ENCODE data around the gene KRTAP12-2. TPM values are rescaled to one million over a fixed set of nuclear protein-coding genes. Genes with fewer than 3 reads are reported as not detected.
A peak's percentile ranks its signal among the peaks of the same experiment; 100 is the strongest.

Gene KRTAP12-2
- total and polyA plus RNA-seq, 2 donors (not counting 1 experiment from before 2014, with no cell fraction given): not detected

DNA sequence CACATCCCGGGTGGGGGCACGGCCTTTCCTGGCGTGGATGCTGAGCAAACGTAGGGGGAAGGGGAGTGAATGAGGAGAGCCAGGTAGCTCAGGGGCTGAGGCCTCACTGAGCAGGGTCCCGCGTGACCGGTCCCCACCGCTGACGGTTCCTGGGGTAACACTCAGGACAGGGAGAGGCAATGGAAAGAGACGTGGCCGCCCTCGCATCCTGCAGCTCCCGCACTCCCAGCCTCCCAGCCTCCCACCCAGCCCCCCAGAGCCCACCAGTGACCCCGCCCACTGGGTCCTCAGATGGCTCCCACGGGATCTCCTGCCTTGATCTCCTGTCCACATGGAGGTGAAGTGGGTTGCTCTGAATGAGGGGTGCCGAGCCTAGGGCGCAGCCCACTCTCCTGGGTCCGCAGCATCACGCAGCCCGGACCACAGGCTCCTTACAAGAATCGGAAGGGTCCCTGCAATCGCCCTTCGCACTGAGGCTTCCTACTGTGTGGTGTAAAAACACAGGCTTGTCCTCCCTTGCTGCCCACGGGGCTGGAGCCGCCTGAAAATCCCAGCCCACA lies 42.2 kb upstream of the KRTAP12-2 start:
- no peaks in the 10 kb centered on the region for H3K9me3 ChIP-seq (ENCODE audit: control insufficient read depth, insufficient read depth, low read depth, low read length)
- H3K4me3 ChIP-seq (replicated peaks in 1 of 4; ENCODE audit: control extremely low read depth in 1 of 4, insufficient read depth in 1 of 4, low read depth in 3 of 4, low read length in 4 of 4): no peak overlapping the region
- no peak overlapping the region for H3K9ac ChIP-seq (ENCODE audit: insufficient read depth, low read length)
- TF ChIP-seq EZH2 (IDR thresholded peaks at IDR 0.05; ENCODE audit: low read length, missing control alignments): no peak
- TF ChIP-seq, protein P1, sequence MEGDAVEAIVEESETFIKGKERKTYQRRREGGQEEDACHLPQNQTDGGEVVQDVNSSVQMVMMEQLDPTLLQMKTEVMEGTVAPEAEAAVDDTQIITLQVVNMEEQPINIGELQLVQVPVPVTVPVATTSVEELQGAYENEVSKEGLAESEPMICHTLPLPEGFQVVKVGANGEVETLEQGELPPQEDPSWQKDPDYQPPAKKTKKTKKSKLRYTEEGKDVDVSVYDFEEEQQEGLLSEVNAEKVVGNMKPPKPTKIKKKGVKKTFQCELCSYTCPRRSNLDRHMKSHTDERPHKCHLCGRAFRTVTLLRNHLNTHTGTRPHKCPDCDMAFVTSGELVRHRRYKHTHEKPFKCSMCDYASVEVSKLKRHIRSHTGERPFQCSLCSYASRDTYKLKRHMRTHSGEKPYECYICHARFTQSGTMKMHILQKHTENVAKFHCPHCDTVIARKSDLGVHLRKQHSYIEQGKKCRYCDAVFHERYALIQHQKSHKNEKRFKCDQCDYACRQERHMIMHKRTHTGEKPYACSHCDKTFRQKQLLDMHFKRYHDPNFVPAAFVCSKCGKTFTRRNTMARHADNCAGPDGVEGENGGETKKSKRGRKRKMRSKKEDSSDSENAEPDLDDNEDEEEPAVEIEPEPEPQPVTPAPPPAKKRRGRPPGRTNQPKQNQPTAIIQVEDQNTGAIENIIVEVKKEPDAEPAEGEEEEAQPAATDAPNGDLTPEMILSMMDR (conservative IDR thresholded peaks at IDR 0.05 in 1 of 2, IDR thresholded peaks at IDR 0.05 in 1 of 2; ENCODE audit: low read depth in 1 of 2, low read length in 2 of 2): no peak
- H3K4me2 ChIP-seq (ENCODE audit: extremely low read depth, insufficient read depth, low read length): no peak overlapping the region
- no peaks in the 10 kb centered on the region for H3K4me1 ChIP-seq (ENCODE audit: control insufficient read depth, extremely low read depth, insufficient read depth, low read length)
- no peaks in the 10 kb centered on the region for H3K79me2 ChIP-seq (ENCODE audit: control insufficient read depth, insufficient read depth, low read length)
- H3K36me3 ChIP-seq (ENCODE audit: control insufficient read depth, insufficient read depth, low read length): no peaks in the 10 kb centered on the region
- no peak overlapping the region for H2AFZ ChIP-seq (ENCODE audit: low read length)
- H3K27ac ChIP-seq (ENCODE audit: insufficient read depth, low read length): no peak overlapping the region
- H3K27me3 ChIP-seq (ENCODE audit: control insufficient read depth, insufficient read depth, low read length): peaks cover 63% of the 10 kb centered on the region
- no peak for DNase-seq (ENCODE audit: low read depth in 2 of 2)
- no peaks in the 10 kb centered on the region for H4K20me1 ChIP-seq (ENCODE audit: control insufficient read depth, extremely low read depth, insufficient read depth, low read length)

DNA sequence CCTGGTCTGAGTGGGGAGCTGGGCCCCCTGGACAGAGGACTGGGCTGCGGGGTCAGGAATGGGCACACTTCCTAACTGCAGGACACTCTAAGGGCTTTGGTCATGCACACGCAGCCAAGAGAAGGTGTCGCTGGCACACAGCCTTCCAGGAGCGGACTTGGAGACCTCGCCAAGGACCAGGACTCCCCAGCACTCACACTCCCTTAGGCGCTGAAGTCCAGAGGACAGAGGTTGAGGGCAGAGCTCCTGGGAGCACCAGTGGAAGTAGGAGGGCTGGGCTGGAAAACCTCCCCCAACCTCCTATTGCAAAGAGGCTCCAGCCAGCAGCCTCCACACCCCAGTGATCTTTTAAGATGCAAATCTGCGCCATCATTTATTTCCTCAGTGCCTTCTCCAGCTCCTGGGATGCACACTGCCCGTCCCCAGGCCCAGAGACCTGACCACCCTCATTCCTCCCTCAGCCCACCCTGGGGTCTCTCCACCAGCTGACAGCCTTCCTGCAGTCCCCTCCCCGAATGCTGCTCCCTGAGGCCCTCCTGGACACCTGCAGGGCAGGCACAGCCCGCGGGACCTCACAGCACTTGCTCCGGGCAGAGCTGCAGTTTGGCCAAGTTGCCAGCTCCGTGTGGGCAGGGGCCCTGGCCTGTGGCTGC lies 41.6 kb upstream of the KRTAP12-2 start:
- Histone ChIP-seq H3K4me3 (replicated peaks in 1 of 4; ENCODE audit: control extremely low read depth in 1 of 4, insufficient read depth in 1 of 4, low read depth in 3 of 4, low read length in 4 of 4) (no peak overlapping the region), H3K27me3 (ENCODE audit: control insufficient read depth, insufficient read depth, low read length) (peaks cover 63% of the 10 kb centered on the region), H3K9me3 (ENCODE audit: control insufficient read depth, insufficient read depth, low read depth, low read length) (no peaks in the 10 kb centered on the region), H3K27ac (ENCODE audit: insufficient read depth, low read length) (no peak overlapping the region), H3K9ac (ENCODE audit: insufficient read depth, low read length) (no peak overlapping the region), H3K4me2 (ENCODE audit: extremely low read depth, insufficient read depth, low read length) (no peak overlapping the region), H3K79me2 (ENCODE audit: control insufficient read depth, insufficient read depth, low read length) (no peaks in the 10 kb centered on the region), H2AFZ (ENCODE audit: low read length) (no peak overlapping the region), H3K36me3 (ENCODE audit: control insufficient read depth, insufficient read depth, low read length) (no peaks in the 10 kb centered on the region), H3K4me1 (ENCODE audit: control insufficient read depth, extremely low read depth, insufficient read depth, low read length) (no peaks in the 10 kb centered on the region), H4K20me1 (ENCODE audit: control insufficient read depth, extremely low read depth, insufficient read depth, low read length) (no peaks in the 10 kb centered on the region)
- TF ChIP-seq, protein P1 (conservative IDR thresholded peaks at IDR 0.05 in 1 of 2, IDR thresholded peaks at IDR 0.05 in 1 of 2; ENCODE audit: low read depth in 1 of 2, low read length in 2 of 2): no peak
- peak; percentile 58 for TF ChIP-seq EZH2 (IDR thresholded peaks at IDR 0.05; ENCODE audit: low read length, missing control alignments)
- DNase-seq (ENCODE audit: low read depth in 2 of 2): no peak

DNA sequence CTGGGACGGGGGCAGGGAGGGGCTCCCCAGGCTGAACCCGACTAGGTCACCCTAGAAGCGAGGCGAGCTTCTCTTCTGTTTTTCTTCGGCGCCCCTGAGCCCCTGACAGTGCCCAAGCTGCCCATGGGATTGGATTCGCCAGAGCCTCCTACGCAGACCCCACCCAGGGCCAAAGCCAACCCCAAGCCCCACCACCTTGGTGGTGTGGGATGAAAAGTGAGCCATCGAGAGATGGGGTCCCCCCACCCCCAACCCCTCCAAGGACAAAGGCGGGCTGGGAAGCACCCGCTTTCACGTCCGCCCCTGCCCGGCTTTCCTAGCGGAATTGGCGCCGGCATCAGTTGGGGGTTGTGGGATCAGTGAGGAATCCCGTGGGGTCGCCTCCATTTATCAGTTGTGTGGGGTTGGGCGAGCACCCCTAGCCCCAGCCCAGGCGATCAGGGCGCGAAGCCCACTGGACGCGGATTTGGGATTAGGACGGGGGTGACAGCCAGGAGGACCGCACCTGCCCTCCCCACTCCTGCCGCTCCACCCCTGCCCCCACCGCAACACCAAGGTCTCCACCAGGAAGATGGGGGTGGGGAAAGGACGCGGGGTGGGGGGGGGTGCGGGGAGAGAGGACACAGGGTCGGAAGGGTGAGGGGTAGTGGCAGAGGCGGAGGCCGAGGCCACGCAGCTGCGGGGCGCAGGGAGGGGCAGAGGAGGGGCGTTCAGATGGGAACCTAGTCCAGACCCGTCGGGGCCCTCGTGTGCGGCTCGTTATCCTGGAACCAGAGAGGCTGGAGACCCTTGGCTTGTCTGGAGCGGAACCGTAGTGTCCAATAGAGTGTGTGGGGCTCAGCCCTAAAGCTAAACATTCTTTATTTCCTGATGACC lies 40.2 kb upstream of the KRTAP12-2 start:
- H3K9ac ChIP-seq (ENCODE audit: insufficient read depth, low read length): no peak overlapping the region
- DNase-seq (ENCODE audit: low read depth in 2 of 2): no peak
- peaks cover 51% of the 10 kb centered on the region for H3K27me3 ChIP-seq (ENCODE audit: control insufficient read depth, insufficient read depth, low read length)
- H3K4me3 ChIP-seq (replicated peaks in 1 of 4; ENCODE audit: control extremely low read depth in 1 of 4, insufficient read depth in 1 of 4, low read depth in 3 of 4, low read length in 4 of 4): no peak overlapping the region
- H4K20me1 ChIP-seq (ENCODE audit: control insufficient read depth, extremely low read depth, insufficient read depth, low read length): no peaks in the 10 kb centered on the region
- H2AFZ ChIP-seq (ENCODE audit: low read length): no peak overlapping the region
- H3K9me3 ChIP-seq (ENCODE audit: control insufficient read depth, insufficient read depth, low read depth, low read length): no peaks in the 10 kb centered on the region
- H3K4me1 ChIP-seq (ENCODE audit: control insufficient read depth, extremely low read depth, insufficient read depth, low read length): no peaks in the 10 kb centered on the region
- H3K4me2 ChIP-seq (ENCODE audit: extremely low read depth, insufficient read depth, low read length): no peak overlapping the region
- H3K79me2 ChIP-seq (ENCODE audit: control insufficient read depth, insufficient read depth, low read length): no peaks in the 10 kb centered on the region
- no peak overlapping the region for H3K27ac ChIP-seq (ENCODE audit: insufficient read depth, low read length)
- TF ChIP-seq EZH2 (IDR thresholded peaks at IDR 0.05; ENCODE audit: low read length, missing control alignments): no peak
- TF ChIP-seq, protein P1 (conservative IDR thresholded peaks at IDR 0.05 in 1 of 2, IDR thresholded peaks at IDR 0.05 in 1 of 2; ENCODE audit: low read depth in 1 of 2, low read length in 2 of 2): no peak
- no peaks in the 10 kb centered on the region for H3K36me3 ChIP-seq (ENCODE audit: control insufficient read depth, insufficient read depth, low read length)

Data from fibroblast of lung (primary cell).